ENCODE measurements around the gene STPG1. TPM values are rescaled to one million over a fixed set of nuclear protein-coding genes. Genes with fewer than 3 reads are reported as not detected.
A peak's percentile ranks its signal among the peaks of the same experiment; 100 is the strongest.

The STPG1 gene
- total and polyA plus RNA-seq, 9 of the 15 experiments (the other 6 are each of a cell fraction or from before 2014, with no cell fraction given), result 5.0 to 11.9 (median 8.3) TPM

DNA sequence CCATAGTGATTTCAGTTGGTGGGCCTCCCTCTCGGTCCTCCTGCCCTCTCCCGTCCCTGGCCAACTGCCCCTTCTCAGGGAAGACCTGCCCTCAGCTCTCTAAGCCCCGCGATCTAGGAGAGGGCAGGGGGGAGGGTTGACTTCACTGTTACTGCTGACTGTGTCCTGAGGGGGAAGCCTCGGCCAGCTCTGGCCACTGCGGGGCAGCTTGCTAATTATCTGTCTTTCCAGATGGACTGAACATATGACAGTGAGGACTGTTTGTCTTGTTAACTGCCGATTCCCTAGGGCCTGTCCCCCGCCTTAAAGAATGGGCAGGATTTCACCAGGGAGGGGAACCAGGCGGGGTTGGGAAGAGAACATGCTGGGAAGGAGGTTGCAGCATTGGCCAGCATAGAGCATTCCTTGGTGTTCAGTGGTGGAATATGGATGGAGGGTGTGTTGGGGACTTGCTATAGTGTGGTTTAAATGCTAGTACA is 24.9 kb upstream of the STPG1 start (continued):
- TF ChIP-seq, protein P1, sequence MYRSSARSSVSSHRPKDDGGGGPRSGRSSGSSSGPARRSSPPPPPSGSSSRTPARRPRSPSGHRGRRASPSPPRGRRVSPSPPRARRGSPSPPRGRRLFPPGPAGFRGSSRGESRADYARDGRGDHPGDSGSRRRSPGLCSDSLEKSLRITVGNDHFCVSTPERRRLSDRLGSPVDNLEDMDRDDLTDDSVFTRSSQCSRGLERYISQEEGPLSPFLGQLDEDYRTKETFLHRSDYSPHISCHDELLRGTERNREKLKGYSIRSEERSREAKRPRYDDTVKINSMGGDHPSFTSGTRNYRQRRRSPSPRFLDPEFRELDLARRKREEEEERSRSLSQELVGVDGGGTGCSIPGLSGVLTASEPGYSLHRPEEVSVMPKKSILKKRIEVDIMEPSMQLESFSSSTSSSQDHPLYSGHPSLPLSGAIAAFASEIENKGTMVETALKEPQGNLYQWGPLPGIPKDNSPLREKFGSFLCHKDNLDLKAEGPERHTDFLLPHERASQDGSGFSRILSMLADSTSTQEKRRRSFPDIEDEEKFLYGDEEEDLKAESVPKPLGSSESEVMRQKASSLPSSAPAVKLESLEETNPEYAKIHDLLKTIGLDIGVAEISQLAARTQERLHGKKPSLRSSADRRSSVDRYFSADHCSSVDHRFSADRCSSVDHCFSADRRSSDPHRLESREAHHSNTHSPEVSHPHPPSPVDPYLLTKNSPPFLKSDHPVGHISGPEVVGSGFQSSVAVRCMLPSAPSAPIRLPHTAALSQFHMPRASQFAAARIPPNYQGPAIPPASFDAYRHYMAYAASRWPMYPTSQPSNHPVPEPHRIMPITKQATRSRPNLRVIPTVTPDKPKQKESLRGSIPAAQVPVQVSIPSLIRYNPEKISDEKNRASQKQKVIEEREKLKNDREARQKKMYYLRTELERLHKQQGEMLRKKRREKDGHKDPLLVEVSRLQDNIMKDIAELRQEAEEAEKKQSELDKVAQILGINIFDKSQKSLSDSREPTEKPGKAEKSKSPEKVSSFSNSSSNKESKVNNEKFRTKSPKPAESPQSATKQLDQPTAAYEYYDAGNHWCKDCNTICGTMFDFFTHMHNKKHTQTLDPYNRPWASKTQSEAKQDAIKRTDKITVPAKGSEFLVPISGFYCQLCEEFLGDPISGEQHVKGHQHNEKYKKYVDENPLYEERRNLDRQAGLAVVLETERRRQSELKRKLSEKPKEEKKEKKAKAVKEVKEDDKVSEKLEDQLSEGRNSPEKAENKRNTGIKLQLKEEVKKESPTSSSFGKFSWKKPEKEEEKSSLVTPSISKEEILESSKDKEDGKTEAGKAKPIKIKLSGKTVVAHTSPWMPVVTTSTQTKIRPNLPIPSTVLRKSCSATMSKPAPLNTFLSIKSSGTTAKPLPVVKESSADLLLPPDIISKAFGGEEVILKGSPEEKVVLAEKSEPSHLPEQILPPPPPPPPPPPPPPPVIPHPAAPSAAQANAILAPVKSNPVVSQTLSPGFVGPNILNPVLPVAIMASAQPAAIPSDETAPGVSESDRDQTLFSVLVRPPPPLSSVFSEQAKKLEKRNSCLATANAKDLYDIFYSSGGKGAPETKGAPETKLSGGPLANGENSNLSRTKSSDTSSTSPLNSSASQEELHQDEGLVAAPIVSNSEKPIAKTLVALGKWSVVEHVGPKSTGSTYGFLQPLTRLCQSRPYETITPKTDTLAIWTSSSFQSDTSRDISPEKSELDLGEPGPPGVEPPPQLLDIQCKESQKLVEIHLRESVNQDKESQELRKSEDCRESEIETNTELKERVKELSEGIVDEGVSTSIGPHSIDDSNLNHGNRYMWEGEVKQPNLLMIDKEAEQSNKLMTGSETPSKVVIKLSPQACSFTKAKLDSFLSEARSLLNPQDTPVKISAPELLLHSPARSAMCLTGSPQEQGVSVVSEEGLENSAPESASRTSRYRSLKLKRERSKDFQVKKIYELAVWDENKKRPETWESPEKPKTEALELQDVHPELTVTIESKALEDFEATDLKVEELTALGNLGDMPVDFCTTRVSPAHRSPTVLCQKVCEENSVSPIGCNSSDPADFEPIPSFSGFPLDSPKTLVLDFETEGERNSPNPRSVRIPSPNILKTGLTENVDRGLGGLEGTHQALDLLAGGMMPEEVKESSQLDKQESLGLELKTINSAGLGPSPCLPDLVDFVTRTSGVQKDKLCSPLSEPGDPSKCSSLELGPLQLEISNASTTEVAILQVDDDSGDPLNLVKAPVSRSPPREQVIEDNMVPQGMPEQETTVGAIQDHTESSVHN (IDR thresholded peaks at IDR 0.05; ENCODE audit: borderline replicate concordance in 1 of 2, low read depth in 1 of 2), result no peak
- TF ChIP-seq NFYB (IDR thresholded peaks at IDR 0.05; ENCODE audit: extremely low read depth, insufficient read length) (no peak), MLX (CRISPR knock-in tag; conservative IDR thresholded peaks at IDR 0.05) (no peak), EP400 (IDR thresholded peaks at IDR 0.05) (no peak), SMARCA4 (IDR thresholded peaks at IDR 0.05) (peak; percentile 78), BCL6 (CRISPR knock-in tag; IDR thresholded peaks at IDR 0.05) (no peak)
- TF ChIP-seq, protein P2, sequence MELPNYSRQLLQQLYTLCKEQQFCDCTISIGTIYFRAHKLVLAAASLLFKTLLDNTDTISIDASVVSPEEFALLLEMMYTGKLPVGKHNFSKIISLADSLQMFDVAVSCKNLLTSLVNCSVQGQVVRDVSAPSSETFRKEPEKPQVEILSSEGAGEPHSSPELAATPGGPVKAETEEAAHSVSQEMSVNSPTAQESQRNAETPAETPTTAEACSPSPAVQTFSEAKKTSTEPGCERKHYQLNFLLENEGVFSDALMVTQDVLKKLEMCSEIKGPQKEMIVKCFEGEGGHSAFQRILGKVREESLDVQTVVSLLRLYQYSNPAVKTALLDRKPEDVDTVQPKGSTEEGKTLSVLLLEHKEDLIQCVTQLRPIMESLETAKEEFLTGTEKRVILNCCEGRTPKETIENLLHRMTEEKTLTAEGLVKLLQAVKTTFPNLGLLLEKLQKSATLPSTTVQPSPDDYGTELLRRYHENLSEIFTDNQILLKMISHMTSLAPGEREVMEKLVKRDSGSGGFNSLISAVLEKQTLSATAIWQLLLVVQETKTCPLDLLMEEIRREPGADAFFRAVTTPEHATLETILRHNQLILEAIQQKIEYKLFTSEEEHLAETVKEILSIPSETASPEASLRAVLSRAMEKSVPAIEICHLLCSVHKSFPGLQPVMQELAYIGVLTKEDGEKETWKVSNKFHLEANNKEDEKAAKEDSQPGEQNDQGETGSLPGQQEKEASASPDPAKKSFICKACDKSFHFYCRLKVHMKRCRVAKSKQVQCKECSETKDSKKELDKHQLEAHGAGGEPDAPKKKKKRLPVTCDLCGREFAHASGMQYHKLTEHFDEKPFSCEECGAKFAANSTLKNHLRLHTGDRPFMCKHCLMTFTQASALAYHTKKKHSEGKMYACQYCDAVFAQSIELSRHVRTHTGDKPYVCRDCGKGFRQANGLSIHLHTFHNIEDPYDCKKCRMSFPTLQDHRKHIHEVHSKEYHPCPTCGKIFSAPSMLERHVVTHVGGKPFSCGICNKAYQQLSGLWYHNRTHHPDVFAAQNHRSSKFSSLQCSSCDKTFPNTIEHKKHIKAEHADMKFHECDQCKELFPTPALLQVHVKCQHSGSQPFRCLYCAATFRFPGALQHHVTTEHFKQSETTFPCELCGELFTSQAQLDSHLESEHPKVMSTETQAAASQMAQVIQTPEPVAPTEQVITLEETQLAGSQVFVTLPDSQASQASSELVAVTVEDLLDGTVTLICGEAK (IDR thresholded peaks at IDR 0.05), result no peak
- TF ChIP-seq, protein P2 (CRISPR knock-in tag; IDR thresholded peaks at IDR 0.05), result no peak
